ENCODE measurements around the gene RSAD1.
"Not testable (repeated sequence)": the region's sequence is repeated elsewhere in the genome, so short reads cannot be mapped to it uniquely, and the experiment has no call there.

RSAD1 gene

DNA sequence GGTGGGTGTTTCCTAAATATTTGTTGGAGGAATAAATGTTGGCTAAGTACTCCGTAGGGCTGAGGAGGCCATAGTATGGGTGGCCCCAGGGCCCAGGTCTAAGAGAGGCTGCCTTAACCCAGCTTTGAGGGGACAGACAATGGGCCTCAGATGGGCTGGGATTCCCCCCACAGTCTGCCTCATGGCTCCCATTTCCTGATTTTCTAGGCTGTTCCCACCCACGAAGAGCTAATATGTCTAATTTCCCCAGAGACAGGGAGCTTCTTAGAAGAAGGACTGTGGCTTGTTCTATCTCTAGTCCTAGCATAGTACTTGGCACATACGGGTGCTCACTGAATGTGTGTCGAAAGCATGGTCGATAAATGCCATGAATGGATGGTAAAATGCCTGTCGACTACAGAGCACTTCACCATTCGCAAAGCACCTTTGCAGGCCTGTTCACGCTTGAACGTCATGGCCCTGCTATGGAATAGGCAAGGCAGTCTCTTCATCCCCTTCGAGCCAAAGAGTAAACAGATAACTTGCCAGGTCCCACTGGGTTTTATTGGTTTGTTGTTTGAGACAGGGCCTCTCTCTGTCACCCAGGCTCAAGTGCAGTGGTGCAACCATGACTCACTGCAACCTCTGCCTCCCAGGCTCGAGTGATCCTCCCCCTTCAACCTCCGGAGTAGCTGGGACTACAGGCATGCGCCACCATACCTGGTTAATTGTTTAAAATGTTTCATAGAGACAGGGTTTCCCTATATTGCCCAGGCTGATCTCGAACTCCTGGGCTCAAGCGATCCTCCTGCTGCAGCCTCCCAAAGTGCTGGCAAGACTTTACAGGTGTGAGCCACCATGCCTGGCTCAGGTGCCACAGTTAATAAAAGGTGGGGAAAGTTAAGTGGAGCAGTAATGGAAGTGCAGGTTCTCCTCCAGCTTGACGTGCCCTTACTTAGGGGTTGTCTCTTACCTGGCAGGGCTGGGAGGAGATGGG, 19.7 kb upstream of the RSAD1 start:
- no peak for DNase-seq

GRCh38 chr17:50459756-50460155, 18.9 kb upstream of the RSAD1 start:
- DNase-seq = no peak

GRCh38 chr17:50460831-50461526, 17.7 kb upstream of the RSAD1 start:
- no peak for DNase-seq

DNA sequence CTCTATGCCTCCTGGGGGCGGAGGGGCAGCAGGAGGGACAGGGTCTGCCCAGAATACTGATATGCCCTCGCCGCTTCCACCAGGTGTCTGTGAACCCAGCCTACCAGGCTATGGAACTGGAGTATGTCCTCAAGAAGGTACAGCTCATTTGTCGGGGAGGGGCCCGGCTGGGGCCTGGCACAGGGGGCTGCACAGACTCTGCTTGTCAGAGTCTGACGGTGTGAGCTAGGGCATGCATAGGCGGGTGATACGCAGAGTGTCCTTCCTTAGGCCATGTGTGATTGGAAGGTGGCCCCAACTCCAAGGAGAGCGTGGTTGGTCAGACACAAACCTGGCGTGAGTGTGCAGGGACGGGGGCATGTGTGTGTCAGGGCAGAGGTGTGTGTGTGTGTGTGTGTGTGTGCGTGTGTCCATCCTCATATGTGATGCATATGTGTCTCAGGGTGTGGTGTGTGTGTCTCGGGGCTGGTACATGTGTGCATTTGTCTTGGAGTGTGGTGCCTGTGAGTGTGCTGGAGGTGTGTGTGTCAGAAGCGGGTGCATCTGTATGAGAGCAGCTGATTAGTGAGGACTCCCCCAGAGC, 17.0 kb upstream of the RSAD1 start:
- DNase-seq = no peak

DNA sequence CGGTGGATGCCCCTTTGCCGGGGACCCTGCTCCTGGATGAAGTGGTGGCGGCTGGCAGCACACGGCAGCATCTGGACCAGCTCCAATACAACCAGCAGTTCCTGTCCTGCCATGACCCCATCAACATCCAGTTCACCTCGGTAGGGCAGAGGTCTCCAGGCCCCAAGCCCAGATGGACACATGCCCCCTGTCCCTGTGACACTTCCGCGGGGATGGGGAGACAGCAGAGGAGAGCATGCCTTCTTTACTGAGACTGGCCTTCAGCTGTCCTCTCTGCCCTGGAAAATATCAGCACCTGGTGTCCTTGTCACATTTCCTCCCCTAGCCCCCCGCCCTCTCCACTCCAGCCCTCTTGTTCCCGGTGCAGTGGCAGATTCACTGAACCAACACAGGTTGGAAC, 16.2 kb upstream of the RSAD1 start:
- no peak for DNase-seq

DNA sequence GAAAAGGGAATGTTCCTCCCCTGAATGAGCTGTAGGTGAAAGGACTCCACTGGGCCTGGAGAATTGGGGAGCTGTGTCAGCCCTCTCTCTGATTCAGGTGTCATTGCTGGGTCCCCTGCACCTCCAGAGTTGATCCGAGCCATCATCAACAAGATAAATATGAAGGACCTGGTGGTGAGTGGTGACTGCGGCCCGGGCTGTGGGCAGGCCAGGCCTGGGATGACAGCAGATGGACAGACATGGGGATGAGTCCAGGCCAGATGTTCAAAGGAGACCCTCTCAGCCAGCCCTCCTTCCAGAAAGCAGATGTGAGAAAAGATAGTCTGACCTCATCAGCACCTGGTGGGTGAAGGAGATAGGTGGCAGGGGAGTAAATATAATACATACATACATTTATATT, 14.5 kb upstream of the RSAD1 start:
- no peak for DNase-seq

- DNase-seq = no peak
Observed at GRCh38 chr17:50464736-50465135, 13.9 kb upstream of the RSAD1 start.

DNA sequence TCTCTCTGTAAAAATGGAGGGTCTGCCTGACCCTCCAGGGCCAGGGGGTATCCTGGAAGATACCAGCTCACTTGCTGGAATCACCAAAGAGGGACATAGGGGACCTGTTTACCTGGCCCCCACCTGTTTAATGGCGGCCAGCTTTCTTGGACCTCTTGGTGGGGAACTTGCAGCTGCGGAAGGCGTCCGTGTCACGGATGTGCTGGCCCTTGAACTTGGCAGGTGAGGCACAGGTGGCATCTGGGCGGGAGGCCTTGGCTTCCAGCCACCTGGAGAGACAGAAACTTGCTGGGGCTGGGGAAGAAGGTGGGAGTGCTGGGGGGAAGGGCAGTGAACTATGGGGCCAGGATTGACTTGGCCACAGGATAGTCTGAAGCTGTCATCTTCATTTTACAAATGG, 13.5 kb upstream of the RSAD1 start:
- no peak for DNase-seq

DNA sequence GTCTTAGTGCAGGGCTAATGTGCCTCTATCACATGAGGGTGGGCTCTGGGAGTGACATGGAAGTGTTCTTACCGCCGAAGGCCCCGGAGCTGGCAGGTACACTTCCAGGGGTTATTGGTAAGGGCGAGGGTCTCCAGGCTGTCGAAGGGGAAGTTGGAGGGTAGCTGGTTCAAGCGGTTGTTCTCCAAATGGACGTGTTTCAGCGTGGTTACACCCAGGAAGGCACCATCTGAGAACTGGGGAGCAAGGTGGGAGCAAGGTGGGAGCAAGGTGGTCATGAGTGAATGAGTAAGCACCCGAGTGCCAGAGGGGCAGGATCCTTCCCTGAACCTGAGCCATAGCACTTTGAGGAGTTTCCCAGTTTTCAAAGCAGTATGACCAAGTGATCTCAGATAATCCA, 13.0 kb upstream of the RSAD1 start:
- no peak for DNase-seq

GRCh38 chr17:50466371-50467113, 12.1 kb upstream of the RSAD1 start:
- no peak for DNase-seq

- no peak for DNase-seq
Observed at GRCh38 chr17:50467114-50467854, 11.4 kb upstream of the RSAD1 start.

GRCh38 chr17:50467855-50468303, 10.8 kb upstream of the RSAD1 start:
- no peak for DNase-seq

DNA sequence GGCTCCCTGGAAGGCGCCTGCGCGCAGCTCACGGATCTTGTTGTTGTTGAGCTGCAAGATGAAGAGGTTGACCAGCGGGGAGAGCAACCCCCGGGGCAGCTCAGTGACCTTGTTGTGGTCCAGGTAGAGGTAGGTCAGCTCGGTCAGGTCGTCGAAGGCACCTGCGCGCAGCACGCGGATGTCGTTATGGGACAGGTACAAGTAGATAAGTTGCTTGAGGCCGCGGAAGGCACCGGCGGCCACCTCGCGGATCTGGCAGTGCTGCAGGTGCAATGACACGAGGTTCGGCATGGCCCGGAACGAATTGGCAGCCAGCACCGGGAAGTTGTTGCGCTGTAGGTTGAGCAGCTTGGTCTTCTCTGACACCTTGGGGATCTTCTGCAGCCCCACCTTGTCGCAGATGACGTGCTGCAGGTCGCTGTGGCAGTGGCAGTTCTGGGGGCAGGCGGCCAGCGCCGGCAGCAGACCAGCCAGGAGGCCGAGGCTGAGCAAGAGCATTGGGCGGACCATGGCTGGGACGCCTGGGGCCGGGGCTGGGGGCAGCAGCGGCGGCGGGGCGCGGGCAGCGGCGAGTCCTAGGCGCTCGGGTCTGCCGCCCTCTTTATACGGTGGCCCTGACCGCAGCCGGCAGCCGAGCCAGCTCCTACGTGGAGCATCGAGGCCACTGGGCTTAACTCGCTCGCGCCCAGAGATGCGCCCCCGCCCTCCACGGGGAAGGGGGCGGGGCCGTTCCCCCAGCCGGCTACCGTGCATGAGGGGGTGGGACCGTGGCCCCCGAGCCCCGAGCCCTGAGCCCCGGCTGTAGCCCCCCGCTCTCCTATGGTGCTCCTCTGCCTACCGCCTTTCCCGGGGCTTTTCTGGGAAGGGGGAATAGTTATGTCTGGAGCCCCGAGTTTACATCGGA, 10.1 kb upstream of the RSAD1 start, which contains the start of gene CHAD:
Gene CHAD (minus strand): TSS at position 577 of the 904 bp plus-strand sequence. CDS start 67 bp downstream, at position 510.
- DNase-seq = no peak

- no peak for DNase-seq
Observed at GRCh38 chr17:50469208-50469605, 9.5 kb upstream of the RSAD1 start.

DNA sequence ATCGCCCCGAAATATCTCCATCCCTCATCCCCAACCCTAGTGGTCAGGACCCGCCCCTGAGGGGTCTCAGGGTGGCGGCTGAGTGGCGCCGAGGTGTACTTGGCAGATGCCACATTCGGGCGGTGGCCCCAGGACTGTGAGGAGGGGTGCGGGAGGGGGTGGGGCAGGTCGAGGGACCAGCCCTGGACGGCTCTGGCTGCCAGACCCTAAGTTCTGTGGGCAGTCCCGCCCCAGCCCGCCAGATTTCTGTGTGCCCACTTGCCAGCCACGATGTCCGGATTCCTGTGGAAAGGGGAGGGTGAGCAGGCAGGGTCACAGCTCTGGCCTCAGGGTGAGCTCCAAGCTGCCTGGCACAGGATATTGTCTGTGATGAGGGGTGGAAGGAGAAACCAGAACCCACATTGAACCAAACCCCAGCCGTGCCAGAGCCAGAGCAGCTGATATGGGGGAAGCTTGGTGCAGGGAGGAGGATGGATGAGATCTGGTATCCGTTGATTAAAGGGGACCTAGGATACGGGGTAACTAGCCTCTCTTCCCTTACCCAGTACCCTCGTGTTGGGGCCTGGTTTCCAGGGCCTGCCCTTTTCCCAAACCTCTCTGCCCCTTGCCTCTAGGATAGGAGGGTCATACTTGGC, 8.9 kb upstream of the RSAD1 start:
- no peak for DNase-seq

DNA sequence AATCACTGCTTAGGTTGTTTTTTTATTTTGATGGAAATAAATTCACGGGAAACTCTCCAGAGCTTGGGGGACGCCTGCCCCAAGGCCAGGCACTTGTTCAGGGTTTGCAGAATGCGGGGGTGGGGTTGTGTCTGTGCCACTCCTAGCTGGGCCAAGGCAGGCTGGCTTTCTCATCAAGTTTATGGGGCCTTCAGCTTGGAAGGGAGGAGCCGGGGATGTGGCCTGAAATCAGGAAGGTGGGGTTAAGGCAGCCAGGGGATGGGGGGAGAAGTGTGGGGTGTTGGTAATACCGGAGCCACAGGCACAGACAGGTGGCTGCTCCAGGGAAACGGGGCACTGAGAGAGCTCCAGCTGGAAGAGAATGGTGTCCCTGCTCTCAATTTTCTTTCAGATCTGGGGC, 8.2 kb upstream of the RSAD1 start:
- no peak for DNase-seq

GRCh38 chr17:50471009-50471905, 7.4 kb upstream of the RSAD1 start:
- DNase-seq = no peak

GRCh38 chr17:50472286-50472685, 6.4 kb upstream of the RSAD1 start:
- DNase-seq = no peak

DNA sequence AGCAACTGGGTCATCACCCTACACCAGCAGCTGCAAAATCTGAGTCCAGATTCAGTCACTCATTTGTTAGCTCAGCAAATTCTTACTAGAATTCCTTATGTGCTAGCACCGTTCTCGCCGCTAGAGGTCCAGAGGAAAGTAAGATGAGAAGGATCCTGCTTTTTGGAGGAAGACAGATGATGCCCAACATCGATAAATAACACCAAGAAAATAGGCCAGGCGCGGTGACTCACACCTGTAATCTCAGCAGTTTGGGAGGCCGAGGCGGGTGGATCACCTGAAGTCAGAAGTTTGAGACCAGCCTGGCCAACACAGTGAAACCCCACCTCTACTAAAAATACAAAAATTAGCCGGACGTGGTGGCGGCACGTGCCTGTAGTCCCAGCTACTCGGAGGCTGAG, 5.9 kb upstream of the RSAD1 start:
- not testable (repeated sequence) for DNase-seq
